ENCODE data around the gene SLC9A8.

GRCh38 chr20:49883246-49883802 lies 70.7 kb downstream of the SLC9A8 start:
- TF ChIP-seq CTCF (IDR thresholded peaks at IDR 0.05; ENCODE audit: extremely low read depth in 1 of 2, insufficient read depth in 1 of 2, low read depth in 1 of 2, low read length in 2 of 2) (no peak), MYC (IDR thresholded peaks at IDR 0.05; ENCODE audit: low read depth, low read length) (no peak), EZH2 (IDR thresholded peaks at IDR 0.05; ENCODE audit: borderline replicate concordance, low read depth, low read length, severe bottlenecking) (no peak), POLR2AphosphoS5 (IDR thresholded peaks at IDR 0.05; ENCODE audit: insufficient read depth, low read depth, low read length) (no peak)

Measured in endothelial cell of umbilical vein (primary cell).